HL-60 (cell line): Measurements from ENCODE around the gene RNF175.

Experiments
- CTCF ChIP-seq: IDR thresholded peaks from one replicate; pipeline ENCODE4 v1.5.1; 2011; ENCODE audit warnings: low read length, control low read depth, inconsistent platforms; ENCODE audit not compliant: insufficient read depth
- GABPA ChIP-seq: IDR thresholded peaks from 2 replicates; pipeline ENCODE4 v1.6.1; 2012; ENCODE audit warnings: low read depth
- REST ChIP-seq: IDR thresholded peaks from 2 replicates; pipeline ENCODE4 v1.6.1; 2012; ENCODE audit warnings: low read depth; ENCODE audit not compliant: insufficient replicate concordance

DNA sequence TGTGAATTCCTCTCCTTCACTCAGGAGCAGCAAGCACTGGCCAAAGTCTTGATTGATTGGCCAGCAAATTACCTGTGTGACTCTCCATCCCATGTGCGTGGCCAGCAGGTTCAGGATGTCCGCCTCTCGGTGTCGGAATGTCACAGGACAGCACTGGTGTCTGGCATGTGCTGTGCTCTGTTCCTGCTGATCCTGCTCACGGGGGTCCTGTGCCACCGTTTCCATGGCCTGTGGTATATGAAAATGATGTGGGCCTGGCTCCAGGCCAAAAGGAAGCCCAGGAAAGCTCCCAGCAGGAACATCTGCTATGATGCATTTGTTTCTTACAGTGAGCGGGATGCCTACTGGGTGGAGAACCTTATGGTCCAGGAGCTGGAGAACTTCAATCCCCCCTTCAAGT, 55.3 kb downstream of the RNF175 start:
- TF ChIP-seq CTCF (no peak), GABPA (no peak), REST (no peak)
